ENCODE measurements around the gene SLC24A3.

SLC24A3 gene

GRCh38 chr20:19495905-19496703, 283.7 kb downstream of the SLC24A3 start:
- H3K4me1 Mint-ChIP-seq (ENCODE audit: low read depth) = peaks cover 5% of the 10 kb centered on the region
- no peak overlapping the region for H3K4me3 Mint-ChIP-seq
- no peaks in the 10 kb centered on the region for H3K36me3 Mint-ChIP-seq (ENCODE audit: low read depth)
- no peaks in the 10 kb centered on the region for H3K27me3 Mint-ChIP-seq (ENCODE audit: low read depth)
- no peaks in the 10 kb centered on the region for H3K9me3 Mint-ChIP-seq
- no peak for DNase-seq (ENCODE audit: low spot score)
- no peak overlapping the region for H3K27ac Mint-ChIP-seq

DNA sequence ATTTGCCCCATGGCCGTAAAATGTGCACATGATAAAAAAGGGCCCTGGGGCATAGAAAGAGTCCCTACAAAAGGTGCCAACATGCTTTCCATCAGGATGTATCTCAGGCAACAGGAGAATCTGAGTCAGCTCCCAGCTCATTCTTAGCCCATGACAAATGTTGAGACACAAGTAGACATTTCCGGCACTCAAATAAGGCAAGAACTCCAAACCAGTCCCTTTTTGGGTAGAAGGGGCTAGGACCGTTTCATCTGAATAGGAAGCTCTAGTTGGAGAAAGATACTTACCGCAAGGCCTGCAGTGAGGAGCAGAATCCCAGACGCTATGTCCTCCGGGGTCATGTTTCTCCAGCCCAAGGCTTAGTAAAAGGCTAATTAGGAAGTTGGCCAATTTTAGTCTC, 284.6 kb downstream of the SLC24A3 start:
- Mint-ChIP-seq H3K27ac (no peak overlapping the region), H3K4me1 (ENCODE audit: low read depth) (peaks cover 5% of the 10 kb centered on the region), H3K9me3 (no peaks in the 10 kb centered on the region), H3K36me3 (ENCODE audit: low read depth) (no peaks in the 10 kb centered on the region), H3K27me3 (ENCODE audit: low read depth) (no peaks in the 10 kb centered on the region), H3K4me3 (no peak overlapping the region)
- DNase-seq (ENCODE audit: low spot score) = no peak

- Mint-ChIP-seq H3K9me3 (no peaks in the 10 kb centered on the region), H3K36me3 (ENCODE audit: low read depth) (no peaks in the 10 kb centered on the region), H3K4me3 (no peak overlapping the region), H3K27ac (no peak overlapping the region), H3K4me1 (ENCODE audit: low read depth) (peaks cover 5% of the 10 kb centered on the region), H3K27me3 (ENCODE audit: low read depth) (no peaks in the 10 kb centered on the region)
- DNase-seq (ENCODE audit: low spot score) = no peak
Observed at GRCh38 chr20:19498756-19499155, 286.3 kb downstream of the SLC24A3 start.

DNA sequence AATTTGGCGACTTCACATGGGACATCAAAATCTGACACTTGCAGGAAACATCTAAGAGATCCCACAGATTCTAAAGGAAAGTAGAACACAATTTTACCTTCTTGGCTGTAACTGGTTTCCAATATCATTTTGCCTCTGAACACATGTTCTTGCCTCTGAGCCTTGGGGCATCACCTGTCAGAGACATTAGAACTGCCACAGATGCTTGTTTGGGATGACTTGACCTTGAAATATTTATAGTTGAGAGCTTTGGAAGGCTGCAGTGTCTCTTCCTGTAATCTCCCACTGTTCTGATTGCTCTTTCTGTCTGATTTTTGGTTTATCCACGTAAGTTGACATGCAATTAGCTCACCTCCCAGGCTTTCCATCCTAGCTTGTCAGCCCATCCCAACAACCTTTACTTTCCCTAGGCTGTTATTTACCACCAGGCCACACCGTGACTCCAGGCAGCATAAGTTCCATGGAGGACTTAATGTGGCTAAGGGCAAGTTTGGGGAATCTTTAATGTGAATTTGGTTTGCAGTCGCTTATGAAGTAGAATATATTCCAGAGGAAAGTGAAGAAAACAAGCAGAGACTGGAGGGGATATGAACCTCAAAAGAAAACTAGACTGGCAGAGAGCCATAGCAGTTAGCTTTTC, 289.2 kb downstream of the SLC24A3 start:
- Mint-ChIP-seq H3K27me3 (ENCODE audit: low read depth) (no peaks in the 10 kb centered on the region), H3K4me1 (ENCODE audit: low read depth) (peaks cover 5% of the 10 kb centered on the region), H3K9me3 (no peaks in the 10 kb centered on the region), H3K4me3 (no peak overlapping the region), H3K27ac (no peak overlapping the region), H3K36me3 (ENCODE audit: low read depth) (no peaks in the 10 kb centered on the region)
- no peak for DNase-seq (ENCODE audit: low spot score)

- no peak for DNase-seq (ENCODE audit: low spot score)
- Mint-ChIP-seq H3K36me3 (ENCODE audit: low read depth) (no peaks in the 10 kb centered on the region), H3K9me3 (no peaks in the 10 kb centered on the region), H3K27ac (no peak overlapping the region), H3K4me3 (no peak overlapping the region), H3K27me3 (ENCODE audit: low read depth) (no peaks in the 10 kb centered on the region), H3K4me1 (ENCODE audit: low read depth) (peaks cover 5% of the 10 kb centered on the region)
Observed at GRCh38 chr20:19502169-19502568, 289.7 kb downstream of the SLC24A3 start.

DNA sequence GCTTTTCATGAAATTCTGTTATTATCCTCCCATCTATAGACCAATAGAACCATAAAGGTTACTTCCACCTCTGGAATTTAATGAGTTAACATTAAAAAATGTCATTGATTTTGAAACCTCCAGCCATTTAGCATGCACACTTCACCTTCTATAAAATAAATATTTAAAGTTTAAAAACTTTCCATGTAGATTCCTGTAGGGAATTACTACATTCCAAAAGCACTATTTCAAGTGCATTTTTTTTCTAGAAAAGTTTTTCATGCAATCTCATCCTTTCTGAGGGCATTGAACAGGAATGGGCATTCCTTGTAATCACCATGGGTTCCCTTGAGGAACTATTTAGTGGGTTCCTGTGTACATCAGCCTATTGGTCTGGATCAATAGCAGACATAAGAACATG, 291.8 kb downstream of the SLC24A3 start:
- Mint-ChIP-seq H3K36me3 (ENCODE audit: low read depth) (no peaks in the 10 kb centered on the region), H3K4me1 (ENCODE audit: low read depth) (no peaks in the 10 kb centered on the region), H3K27ac (no peak overlapping the region), H3K9me3 (no peaks in the 10 kb centered on the region), H3K27me3 (ENCODE audit: low read depth) (no peaks in the 10 kb centered on the region), H3K4me3 (no peak overlapping the region)
- DNase-seq (ENCODE audit: low spot score) = no peak

- DNase-seq (ENCODE audit: low spot score) = no peak
- Mint-ChIP-seq H3K27ac (no peak overlapping the region), H3K36me3 (ENCODE audit: low read depth) (no peaks in the 10 kb centered on the region), H3K27me3 (ENCODE audit: low read depth) (no peaks in the 10 kb centered on the region), H3K4me1 (ENCODE audit: low read depth) (no peaks in the 10 kb centered on the region), H3K9me3 (no peaks in the 10 kb centered on the region), H3K4me3 (no peak overlapping the region)
Observed at GRCh38 chr20:19506021-19506420, 293.6 kb downstream of the SLC24A3 start.

- no peaks in the 10 kb centered on the region for H3K36me3 Mint-ChIP-seq (ENCODE audit: low read depth)
- H3K4me3 Mint-ChIP-seq = no peak overlapping the region
- H3K9me3 Mint-ChIP-seq = no peaks in the 10 kb centered on the region
- no peak for DNase-seq (ENCODE audit: low spot score)
- no peaks in the 10 kb centered on the region for H3K27me3 Mint-ChIP-seq (ENCODE audit: low read depth)
- no peak overlapping the region for H3K27ac Mint-ChIP-seq
- H3K4me1 Mint-ChIP-seq (ENCODE audit: low read depth) = no peaks in the 10 kb centered on the region
Observed at GRCh38 chr20:19508449-19508848, 296.0 kb downstream of the SLC24A3 start.

DNA sequence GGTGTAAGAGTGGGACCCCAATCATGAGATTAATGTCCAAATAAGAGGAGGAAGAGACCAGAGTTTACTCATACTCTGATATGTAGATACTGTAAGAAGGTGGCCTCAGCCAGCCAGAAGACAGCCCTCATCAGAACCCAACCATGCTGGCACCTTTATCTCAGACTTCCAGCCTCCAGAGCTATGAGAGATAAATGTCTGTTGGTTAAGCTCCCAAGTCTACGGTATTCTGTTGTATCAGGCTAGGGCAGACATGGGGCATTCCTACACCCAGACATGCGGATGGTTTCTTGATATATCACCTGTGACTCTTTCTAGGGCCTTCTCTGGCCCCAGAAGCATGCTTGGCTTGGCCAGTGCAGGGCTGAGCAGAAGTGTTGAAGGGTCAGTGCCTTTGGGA, 298.2 kb downstream of the SLC24A3 start:
- H3K4me3 Mint-ChIP-seq = no peak overlapping the region
- no peak overlapping the region for H3K27ac Mint-ChIP-seq
- no peaks in the 10 kb centered on the region for H3K9me3 Mint-ChIP-seq
- no peaks in the 10 kb centered on the region for H3K27me3 Mint-ChIP-seq (ENCODE audit: low read depth)
- no peak for DNase-seq (ENCODE audit: low spot score)
- no peaks in the 10 kb centered on the region for H3K4me1 Mint-ChIP-seq (ENCODE audit: low read depth)
- no peaks in the 10 kb centered on the region for H3K36me3 Mint-ChIP-seq (ENCODE audit: low read depth)

DNA sequence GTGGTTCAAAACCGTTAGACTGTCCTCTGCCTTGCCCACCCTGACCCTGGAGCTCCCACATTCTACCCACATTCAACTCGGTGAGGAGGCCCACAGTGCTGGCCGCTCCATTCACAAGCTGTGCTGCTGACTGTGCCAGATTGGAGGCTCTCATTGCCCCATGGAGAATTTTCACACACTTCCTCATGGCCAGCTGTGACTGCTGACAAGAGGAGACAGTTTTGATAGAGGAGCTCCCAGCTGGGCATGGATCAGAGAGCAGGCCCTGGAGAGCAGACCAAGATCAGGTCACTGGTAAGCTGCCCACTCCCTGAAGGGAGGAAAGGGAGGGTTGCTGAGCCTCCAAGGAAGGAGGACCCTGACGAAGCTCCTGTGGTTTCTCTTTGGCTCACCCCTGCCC, 299.5 kb downstream of the SLC24A3 start:
- no peaks in the 10 kb centered on the region for H3K36me3 Mint-ChIP-seq (ENCODE audit: low read depth)
- no peaks in the 10 kb centered on the region for H3K9me3 Mint-ChIP-seq
- H3K4me1 Mint-ChIP-seq (ENCODE audit: low read depth) = no peaks in the 10 kb centered on the region
- no peaks in the 10 kb centered on the region for H3K27me3 Mint-ChIP-seq (ENCODE audit: low read depth)
- no peak overlapping the region for H3K4me3 Mint-ChIP-seq
- no peak overlapping the region for H3K27ac Mint-ChIP-seq
- DNase-seq (ENCODE audit: low spot score) = no peak

GRCh38 chr20:19512886-19513677, 300.6 kb downstream of the SLC24A3 start:
- H3K36me3 Mint-ChIP-seq (ENCODE audit: low read depth) = no peaks in the 10 kb centered on the region
- no peaks in the 10 kb centered on the region for H3K4me1 Mint-ChIP-seq (ENCODE audit: low read depth)
- H3K27ac Mint-ChIP-seq = no peak overlapping the region
- no peaks in the 10 kb centered on the region for H3K27me3 Mint-ChIP-seq (ENCODE audit: low read depth)
- H3K9me3 Mint-ChIP-seq = no peaks in the 10 kb centered on the region
- H3K4me3 Mint-ChIP-seq = no peak overlapping the region
- no peak for DNase-seq (ENCODE audit: low spot score)

DNA sequence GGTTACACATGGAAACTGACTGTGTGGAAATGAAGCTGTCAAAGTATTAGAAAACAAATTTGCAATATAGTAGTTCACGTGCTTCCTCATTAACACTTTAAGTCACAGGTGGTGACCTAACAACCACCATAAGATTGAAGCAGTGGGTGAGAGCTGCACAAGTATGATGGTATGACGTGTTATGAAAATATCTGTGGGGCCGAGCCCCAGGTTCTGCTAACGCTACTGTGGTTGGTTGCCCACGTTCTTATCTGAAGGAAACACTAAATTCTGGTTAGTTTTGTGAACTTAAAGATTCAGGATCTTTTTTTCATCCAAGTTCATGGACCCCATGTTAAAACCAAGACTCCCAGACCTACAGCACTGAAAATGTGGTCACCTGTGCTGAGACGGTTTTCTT, 302.6 kb downstream of the SLC24A3 start:
- no peak for DNase-seq (ENCODE audit: low spot score)
- H3K36me3 Mint-ChIP-seq (ENCODE audit: low read depth) = no peaks in the 10 kb centered on the region
- H3K9me3 Mint-ChIP-seq = no peaks in the 10 kb centered on the region
- H3K4me3 Mint-ChIP-seq = no peak overlapping the region
- H3K27ac Mint-ChIP-seq = no peak overlapping the region
- no peaks in the 10 kb centered on the region for H3K27me3 Mint-ChIP-seq (ENCODE audit: low read depth)
- no peaks in the 10 kb centered on the region for H3K4me1 Mint-ChIP-seq (ENCODE audit: low read depth)

DNA sequence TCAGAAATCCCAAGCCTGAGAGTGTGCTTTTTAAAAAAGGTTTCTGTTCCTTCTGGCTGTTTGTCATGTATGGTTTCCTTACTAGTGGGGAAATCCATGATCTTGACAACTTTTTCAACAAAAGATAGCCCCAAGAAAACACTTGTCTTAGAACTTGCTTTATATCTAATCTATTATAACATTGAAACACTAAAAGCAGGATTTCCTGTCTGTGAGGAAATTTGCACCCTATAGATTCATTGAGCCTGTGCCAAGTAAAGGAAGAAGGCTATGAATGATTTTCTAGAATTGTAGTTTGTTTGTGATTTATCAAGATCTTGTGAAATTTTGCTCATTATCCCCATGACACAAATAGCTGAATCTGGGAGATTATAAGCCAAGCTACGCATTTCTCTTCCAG, 307.0 kb downstream of the SLC24A3 start:
- no peaks in the 10 kb centered on the region for H3K27me3 Mint-ChIP-seq (ENCODE audit: low read depth)
- no peak for DNase-seq (ENCODE audit: low spot score)
- no peaks in the 10 kb centered on the region for H3K4me1 Mint-ChIP-seq (ENCODE audit: low read depth)
- H3K27ac Mint-ChIP-seq = no peak overlapping the region
- H3K9me3 Mint-ChIP-seq = no peaks in the 10 kb centered on the region
- no peaks in the 10 kb centered on the region for H3K36me3 Mint-ChIP-seq (ENCODE audit: low read depth)
- H3K4me3 Mint-ChIP-seq = no peak overlapping the region

DNA sequence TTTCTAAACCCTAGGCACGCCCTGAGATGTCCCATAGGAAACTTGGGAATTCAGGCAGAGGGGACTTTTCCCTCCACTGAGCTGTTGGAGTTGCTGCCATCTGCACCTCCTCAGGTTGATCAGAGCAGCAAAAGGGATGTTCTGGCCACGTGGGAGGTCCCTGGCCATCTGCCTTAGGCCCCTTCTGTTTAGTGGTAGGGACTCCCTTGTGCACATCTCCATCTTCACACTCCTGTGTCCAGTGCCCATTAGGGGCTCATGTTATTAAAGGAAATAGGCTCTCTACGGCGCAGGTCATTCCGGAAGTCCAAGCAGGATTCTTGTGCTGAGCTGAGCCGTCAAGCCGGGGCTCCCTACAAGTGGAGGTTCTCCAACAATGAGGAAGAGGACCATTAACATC, 307.8 kb downstream of the SLC24A3 start:
- Mint-ChIP-seq H3K4me1 (ENCODE audit: low read depth) (no peaks in the 10 kb centered on the region), H3K27me3 (ENCODE audit: low read depth) (no peaks in the 10 kb centered on the region), H3K27ac (no peak overlapping the region), H3K36me3 (ENCODE audit: low read depth) (no peaks in the 10 kb centered on the region), H3K9me3 (no peaks in the 10 kb centered on the region), H3K4me3 (no peak overlapping the region)
- no peak for DNase-seq (ENCODE audit: low spot score)
